Measurements from ENCODE around the gene DNAAF8.

Gene DNAAF8

DNA sequence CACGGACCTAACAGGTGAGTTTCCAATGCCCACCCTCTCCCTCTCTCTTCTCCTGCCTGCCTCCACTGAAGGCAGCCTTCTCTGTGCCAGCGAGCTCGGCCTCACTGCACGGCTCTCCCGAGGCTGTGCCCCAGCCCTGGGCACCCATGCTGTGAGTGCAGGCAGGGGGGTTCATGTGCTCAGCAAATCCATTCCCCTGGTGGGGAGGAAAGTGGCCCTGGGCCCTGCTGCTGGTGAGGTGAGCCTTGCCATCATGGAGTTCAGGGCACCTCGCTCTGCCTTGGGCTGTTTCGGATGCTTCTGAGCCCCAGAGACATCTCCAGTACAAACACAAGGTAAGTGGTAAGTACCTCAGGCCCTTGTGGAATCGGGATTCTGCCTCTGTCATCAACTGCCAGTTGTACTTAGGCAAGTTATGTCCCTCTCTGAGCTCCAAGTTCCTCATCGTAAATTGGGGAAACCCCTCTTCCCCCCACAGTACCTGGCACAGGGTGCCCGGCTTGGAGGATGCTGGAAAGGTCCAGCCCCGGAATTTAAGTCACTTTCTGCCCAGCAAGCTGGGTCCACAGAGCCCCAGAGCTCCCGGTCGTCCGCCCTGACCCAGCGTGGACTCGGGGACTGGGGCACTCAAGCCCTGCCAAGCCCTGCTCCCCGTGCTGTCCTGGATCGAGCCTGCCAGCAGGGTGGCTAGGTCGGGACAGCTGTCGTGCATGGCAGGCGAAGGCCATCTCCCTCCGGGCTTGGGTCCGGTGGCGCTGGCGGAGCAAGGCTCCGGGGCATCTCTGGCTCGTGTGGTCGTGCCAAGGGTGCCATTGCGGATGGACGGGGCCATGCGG is 41.7 kb upstream of the DNAAF8 start:
- TF ChIP-seq, protein P1, sequence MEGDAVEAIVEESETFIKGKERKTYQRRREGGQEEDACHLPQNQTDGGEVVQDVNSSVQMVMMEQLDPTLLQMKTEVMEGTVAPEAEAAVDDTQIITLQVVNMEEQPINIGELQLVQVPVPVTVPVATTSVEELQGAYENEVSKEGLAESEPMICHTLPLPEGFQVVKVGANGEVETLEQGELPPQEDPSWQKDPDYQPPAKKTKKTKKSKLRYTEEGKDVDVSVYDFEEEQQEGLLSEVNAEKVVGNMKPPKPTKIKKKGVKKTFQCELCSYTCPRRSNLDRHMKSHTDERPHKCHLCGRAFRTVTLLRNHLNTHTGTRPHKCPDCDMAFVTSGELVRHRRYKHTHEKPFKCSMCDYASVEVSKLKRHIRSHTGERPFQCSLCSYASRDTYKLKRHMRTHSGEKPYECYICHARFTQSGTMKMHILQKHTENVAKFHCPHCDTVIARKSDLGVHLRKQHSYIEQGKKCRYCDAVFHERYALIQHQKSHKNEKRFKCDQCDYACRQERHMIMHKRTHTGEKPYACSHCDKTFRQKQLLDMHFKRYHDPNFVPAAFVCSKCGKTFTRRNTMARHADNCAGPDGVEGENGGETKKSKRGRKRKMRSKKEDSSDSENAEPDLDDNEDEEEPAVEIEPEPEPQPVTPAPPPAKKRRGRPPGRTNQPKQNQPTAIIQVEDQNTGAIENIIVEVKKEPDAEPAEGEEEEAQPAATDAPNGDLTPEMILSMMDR (conservative IDR thresholded peaks at IDR 0.05; ENCODE audit: low read length), result no peak
- DNase-seq (ENCODE audit: low read depth), result no peak
- H3K4me3 ChIP-seq (ENCODE audit: low read length), result peak overlapping the region; percentile 69

DNA sequence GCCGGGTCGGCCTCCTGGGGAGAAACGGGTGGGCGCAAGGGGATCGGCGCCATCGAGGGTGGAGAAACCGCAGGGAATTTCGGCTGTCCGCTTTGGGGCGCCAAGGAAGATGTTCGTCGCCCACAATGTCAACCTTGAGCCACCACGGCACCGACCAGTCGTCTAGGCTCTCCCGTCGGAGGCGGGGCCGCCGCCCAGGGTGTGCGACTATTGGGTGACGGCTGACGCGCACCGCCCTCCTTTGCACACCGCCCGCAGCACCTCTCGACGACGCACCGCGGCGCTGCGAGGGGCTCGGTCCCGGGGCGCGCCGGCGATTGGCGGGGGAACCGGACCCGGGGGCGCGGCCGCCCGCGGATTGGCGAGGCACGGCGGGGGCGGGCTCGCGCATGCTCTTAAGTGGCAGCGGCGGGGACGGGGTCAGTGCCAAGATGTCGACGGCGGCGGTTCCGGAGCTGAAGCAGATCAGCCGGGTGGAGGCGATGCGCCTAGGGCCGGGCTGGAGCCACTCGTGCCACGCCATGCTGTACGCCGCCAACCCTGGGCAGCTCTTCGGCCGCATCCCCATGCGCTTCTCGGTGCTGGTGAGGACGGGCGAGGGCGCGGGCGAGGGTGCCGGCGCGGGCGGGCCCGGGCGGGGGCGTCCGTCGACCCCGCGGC is 40.9 kb upstream of the DNAAF8 start, which contains the start of gene NUDT16L1:
Gene NUDT16L1 (plus strand): TSS at position 267 of the 660 bp plus-strand sequence. CDS start 165 bp downstream, at position 432.
- TF ChIP-seq, protein P1 (conservative IDR thresholded peaks at IDR 0.05; ENCODE audit: low read length), result no peak
- peak within 1 kb of the TSS; percentile 80 for H3K4me3 ChIP-seq (ENCODE audit: low read length)
- DNase-seq (ENCODE audit: low read depth), result peak; percentile 92

DNA sequence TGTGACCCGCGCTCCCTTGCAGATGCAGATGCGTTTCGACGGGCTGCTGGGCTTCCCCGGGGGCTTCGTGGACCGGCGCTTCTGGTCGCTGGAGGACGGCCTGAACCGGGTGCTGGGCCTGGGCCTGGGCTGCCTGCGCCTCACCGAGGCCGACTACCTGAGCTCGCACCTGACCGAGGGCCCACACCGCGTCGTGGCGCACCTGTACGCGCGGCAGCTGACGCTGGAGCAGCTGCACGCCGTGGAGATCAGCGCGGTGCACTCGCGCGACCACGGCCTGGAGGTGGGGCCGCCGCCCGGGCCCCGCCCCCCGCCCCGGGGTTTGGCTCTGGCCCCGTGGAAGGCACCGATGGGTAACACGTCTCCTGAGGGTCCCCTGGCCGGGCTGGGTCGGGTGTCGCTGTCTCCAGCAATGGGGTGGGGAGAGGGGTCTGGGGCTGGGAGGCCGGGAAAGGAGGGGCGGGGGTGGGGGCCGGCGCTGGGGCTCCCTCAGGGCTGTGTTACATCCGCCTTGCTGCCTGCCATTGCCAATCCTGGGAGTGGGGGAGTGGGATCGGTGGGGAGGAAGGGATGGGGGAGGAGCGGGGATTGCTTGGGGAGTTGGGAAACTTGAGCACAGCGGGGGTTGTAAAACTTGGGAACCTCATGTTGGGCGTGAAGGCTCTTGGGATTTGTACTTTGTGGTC is 40.2 kb upstream of the DNAAF8 start:
- H3K4me3 ChIP-seq (ENCODE audit: low read length), result peak overlapping the region; percentile 80
- DNase-seq (ENCODE audit: low read depth), result peak; percentile 46
- TF ChIP-seq, protein P1 (conservative IDR thresholded peaks at IDR 0.05; ENCODE audit: low read length), result no peak

DNA sequence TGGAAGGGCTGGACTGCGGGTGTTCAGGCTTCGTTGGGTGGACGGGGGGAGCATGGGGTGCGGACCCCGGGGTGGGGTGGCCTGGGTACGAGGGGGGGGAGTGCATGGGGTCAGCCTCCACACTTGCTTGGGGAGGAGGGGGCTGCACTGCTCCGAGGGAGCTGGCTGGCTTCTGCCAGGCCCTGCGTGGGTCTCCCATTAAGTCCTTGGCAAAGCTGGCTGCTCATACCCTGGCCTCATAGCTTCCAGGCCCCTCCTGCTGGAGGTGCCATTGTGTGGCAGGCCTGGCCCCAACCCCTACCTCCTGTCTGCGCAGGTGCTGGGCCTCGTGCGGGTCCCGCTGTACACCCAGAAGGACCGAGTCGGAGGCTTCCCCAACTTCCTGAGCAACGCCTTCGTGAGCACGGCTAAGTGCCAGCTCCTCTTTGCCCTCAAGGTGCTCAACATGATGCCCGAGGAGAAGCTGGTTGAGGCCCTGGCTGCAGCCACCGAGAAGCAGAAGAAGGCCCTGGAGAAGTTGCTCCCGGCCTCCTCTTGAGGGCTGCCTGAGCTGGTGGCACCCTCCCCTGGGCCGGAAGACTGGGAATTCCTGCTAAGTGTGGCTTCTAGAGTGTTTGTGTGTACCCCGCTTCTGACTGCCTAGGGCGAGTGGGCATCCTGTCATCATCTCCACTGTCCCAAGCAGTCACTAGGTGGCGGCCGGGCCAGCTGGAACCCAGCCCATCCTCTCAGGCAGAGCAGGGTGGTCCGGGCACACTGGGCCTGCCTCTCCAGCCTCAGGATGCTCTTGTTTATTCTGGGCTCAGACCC is 39.5 kb upstream of the DNAAF8 start:
- TF ChIP-seq, protein P1 (conservative IDR thresholded peaks at IDR 0.05; ENCODE audit: low read length), result peak; percentile 13; the same call in 1 of the 2 replicates
- DNase-seq (ENCODE audit: low read depth), result peak; percentile 16
- peak overlapping the region; percentile 80 for H3K4me3 ChIP-seq (ENCODE audit: low read length)

DNA sequence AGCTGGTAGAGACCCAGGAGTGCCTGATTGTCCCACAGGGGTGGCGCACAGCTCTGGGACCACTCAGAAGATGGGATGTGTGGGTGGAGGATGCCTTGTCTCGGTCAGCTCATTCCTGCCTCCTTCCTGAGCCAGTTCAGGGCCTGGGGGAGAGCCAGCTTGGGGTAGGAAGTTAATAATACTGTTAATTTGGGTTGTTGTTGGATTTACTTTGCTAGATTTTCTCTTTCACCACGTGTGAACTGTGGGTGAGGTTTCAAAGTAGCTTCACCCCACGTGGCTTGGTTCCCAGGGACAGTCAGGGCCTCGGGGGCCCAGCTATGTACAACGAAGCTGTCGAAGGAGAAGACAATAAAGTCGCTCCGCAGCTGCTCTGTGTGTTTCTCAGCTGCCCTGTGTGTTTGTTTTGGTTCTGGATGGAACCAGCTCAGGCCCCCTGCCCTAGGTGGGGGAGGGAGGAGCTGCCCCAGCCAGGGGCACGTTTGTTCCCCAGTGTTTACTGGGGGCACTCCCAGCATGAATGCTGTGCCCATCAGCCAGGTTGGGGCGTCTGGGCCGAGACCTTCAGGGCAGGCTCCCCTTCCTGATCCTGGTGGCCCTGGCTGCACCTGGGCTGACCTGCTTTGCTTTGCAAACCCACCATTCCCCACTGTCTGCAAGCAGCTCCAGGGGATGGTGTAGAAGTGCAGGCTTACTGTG is 38.7 kb upstream of the DNAAF8 start:
- DNase-seq (ENCODE audit: low read depth), result no peak
- TF ChIP-seq, protein P1 (conservative IDR thresholded peaks at IDR 0.05; ENCODE audit: low read length), result no peak
- H3K4me3 ChIP-seq (ENCODE audit: low read length), result no peak overlapping the region; the same call in 1 of the 2 replicates
